Renal cortex interstitium (tissue), 11 donors: ENCODE results near the gene DSCAM. TPM values are rescaled to one million over a fixed set of nuclear protein-coding genes. Genes with fewer than 3 reads are reported as not detected.

Source experiments
- DNase-seq, 11 donors: peaks; one replicate each; pipeline ENCODE4 v3.0.0-alpha.2; 2013; ENCODE audit warnings: low read depth in 9 of 11, low spot score in 4 of 11; ENCODE audit errors: extremely low read depth in 1 of 11
- polyA plus RNA-seq, 3 donors: library from polyadenylated mRNA; unstranded; fragments of 120-200 nt; gene quantifications; one replicate each; pipeline ENCODE4 v1.2.1, GENCODE V29; 2013; ENCODE audit not compliant: insufficient read length in 3 of 3

Gene DSCAM
- polyA plus RNA-seq, 3 donors, result 0.11 TPM; not detected in 2

DNA sequence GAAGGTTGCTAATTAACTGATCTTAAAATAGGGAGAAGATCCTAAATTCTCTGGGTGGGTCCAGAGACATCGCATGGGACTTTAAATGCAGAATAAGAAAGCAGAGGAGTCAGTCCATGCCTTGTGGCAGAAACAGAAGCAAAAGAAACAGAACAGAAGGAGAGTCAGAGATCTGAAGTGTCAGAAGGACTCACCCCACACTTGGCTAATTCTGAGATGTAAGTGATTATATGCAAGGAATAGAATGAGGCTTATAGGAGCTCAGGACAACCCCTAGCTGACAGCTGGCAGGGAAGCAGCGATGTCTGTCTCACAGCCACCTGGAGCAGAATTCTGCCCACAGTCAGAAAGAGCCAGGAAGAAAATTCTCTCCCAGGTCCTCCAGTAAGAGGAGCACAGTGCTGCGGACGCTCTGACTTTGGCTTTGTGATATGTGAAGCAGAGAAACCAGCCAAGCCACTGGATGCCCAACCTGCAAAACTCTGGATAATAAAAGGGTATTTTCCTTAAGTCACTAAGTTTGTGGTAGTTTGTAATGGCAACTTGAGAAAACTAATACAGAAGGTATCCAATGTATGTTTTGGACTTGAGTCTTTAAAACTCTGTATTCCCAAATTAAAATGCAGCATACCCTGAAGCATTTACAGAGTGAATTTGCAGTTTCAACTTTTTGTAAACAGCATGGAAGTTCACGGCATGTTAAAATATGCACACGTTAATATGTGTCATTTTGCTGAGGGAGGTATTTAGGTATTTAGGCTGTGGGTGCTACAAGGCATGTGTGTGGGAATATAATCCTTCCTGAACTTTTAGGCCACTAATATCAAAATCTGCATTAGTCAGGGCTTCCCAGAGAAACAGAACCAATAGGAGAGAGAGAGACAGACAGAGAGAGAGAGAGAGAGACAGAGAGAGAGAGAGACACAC, 591.2 kb downstream of the DSCAM start:
- DNase-seq, result no peak

DNA sequence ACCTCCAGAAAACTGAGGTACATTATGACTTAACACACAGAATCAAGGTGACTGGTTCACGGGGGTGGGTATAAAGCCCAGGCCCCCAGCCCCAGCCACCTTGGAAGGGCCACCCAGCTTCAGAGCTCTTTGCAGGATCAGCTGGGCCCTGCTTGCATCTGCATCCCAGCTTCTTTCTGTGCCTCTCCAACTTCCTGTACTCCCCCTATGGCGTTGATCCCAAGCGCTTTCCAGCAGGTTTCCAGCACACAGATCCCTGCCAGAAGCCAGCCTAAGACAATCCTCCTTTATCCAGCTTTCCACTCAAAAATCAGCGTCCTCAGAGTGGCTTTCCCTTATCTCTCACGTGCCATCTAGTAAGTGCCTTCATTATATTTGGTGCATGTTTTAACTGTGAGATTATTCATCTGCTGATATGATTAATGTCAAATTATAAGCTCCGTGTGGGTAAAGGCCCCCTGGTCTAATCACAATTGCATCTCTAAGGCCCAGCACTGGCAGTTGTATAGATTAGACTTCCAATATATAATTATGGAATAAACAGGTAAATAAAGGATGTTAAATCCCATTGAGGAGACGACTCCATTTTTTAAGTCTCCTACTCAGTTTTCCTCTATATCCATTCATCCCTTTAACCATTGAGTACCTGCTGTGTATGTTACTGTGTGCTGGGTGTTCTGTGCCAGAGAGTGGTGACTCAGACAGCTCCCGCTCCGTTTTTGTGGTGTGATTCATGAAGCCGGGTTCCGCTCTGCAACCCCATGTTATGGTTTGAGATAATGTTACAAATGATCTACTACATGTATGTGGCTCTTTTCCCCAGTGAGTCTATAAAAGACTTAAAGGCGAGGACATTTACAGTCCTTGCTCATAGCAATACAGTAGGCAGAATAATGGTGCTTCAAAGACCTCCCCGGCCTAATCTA, 592.2 kb downstream of the DSCAM start:
- DNase-seq, result peak in 3 of 11 donors; percentile 4 to 23 (median 12)

DNA sequence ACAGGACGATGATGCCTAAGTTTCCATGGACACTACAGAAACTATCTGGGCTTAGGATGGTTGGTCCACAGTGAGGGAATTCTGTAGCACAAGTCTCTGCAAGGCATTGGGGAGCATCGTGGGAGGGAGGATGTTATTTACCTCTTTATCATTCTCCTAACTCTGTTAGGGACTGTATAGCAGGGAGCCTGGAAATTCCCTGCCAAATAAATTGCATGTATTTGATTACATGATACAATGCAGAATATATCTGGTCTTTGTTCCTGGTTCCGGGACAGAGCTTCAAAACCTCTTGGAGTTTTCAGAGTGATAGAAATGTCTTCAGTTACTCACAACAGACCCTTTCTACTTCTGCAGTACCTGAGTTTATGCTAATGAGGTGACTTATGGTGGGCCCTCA, 593.8 kb downstream of the DSCAM start:
- no peak for DNase-seq

- no peak for DNase-seq
Observed at GRCh38 chr21:40250514-40251294, 596.3 kb downstream of the DSCAM start.

DNA sequence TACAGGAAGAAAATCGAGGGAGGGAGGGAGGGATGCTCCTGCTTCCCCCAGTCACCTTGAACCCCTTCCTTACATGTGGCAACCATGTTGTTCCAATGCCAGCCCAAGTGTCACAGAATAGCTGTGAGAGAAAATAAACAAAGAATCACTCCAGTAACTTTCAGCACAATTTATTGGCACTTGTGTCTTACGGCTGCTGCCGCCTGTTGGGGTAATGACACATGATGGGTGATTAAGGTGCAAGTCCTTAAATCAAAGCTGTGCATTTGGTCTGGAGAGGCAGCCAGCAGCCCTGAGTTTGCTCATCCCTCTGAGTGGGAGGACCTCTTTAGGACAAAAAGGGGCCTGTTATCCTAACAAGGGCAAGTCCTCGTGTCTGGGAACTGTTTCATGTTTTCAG, 602.0 kb downstream of the DSCAM start:
- peak in 5 of 11 donors; percentile 5 to 48 (median 22) for DNase-seq

DNA sequence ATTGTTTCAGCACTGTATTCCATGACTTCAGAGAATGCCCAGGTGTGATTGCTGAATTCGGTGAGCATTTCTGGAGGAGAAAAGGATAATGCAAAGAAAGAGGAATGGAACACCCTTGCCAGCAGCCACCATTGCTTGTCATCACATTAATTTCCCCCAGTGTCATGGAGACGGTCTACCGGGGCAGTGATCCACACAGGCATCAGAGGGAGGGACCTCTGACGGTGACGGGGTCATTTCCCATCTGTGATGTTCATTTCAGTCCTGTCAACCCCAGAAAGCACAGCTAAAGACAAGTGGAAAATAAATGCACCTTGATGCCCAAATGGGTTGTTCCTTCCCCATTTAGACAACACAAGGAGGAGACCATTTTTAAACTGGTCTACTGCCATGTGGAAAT, 603.3 kb downstream of the DSCAM start:
- DNase-seq, result peak in 5 of 11 donors; percentile 8 to 41 (median 26)

GRCh38 chr21:40242586-40243265, 604.2 kb downstream of the DSCAM start:
- peak in 3 of 11 donors; percentile 2 to 32 (median 18) for DNase-seq

DNA sequence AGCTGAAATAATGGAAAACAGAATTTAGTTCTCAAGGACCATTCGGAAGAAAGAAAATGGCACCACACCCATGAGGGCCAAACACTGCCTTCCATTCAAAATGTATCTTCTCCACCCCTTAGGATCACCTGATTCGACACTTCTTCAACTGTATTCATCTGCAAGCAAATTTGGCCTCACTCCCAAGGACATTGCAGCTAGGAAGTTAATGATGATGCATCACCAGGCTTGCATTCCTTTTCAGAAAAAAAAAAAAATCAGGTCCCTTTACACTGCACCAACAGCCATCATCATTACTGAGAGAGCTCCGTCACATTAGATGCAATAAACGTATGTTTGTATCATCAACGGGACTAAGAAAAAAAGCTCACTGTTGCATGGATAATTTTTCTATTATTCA, 611.4 kb downstream of the DSCAM start:
- no peak for DNase-seq

DNA sequence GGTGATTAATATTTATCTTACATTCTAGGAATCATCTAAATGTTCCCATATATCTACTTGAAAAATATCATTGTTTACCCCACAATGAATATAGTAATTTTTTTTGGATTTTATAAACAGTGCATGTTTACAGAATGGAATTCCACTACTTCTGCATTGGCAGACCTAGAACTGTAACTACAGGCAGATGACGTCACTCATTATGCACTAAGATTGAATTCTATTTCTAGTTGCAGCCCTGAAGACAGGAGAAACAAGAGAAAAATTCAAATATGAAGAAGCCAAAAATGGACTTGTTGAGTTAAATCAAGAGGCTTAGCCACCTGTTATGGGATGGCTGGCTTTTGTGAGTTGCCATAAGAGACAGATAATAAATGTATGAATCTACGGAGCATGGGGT, 615.0 kb downstream of the DSCAM start:
- no peak for DNase-seq

- DNase-seq, result no peak
Observed at GRCh38 chr21:40227096-40227495, 619.9 kb downstream of the DSCAM start.

DNA sequence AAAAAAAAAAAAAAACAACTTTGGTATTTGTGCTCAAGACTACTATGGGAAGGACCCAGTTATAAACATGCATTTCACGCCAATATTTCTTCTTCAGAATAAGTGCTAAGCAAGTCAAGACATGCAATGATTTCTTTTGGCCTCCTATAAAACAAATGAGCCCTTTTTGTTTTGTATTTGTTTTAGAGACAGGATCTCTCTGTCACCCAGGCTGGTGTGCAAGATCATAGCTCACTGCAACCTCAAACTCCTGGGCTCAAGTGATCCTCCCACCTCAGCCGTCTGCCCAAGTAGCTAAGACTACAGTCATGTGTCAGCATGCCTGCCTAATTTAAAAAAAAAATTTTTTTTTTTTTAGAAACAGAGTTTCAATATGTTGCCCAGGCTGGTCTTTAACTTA, 631.0 kb downstream of the DSCAM start:
- no peak for DNase-seq

GRCh38 chr21:40210251-40210650, 636.7 kb downstream of the DSCAM start:
- DNase-seq, result no peak

DNA sequence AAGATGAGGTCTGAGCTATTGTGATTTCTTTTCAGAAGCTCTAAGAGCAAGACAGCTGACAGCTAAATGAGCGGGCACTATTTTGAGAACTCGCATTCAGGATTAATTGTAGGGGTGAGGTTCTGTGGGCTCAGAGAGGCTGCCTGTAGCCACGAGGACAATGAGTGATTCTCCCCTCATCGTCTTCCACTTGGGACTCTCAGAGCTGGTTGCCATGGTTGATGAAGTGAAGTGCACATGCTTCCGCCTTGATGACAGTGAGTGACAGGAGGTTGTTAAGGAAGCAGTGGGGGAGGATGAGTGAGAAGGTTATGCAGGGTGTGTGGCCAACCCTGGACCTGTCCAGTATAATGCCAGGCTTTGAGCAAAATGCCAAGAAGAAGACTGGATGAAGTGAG, 638.0 kb downstream of the DSCAM start:
- DNase-seq, result no peak

- no peak for DNase-seq
Observed at GRCh38 chr21:40208206-40208947, 638.6 kb downstream of the DSCAM start.

DNA sequence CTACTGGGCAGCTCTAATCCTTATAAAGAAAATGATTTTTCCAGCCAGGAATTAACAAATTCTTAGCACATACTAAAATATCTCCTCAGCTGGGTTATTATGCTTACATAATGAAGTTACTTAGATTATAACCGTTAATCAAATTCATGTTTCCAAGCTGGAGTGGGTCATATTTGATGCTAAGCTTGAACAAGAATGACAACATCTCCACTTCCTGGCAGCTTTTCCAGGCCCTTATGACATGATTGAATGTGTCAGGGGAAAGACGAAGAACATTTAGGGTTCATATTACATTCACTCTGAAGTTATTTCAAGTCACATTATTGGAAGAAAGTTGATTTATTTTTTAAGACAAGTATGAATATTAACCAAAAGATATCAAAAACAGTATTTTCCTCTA, 646.0 kb downstream of the DSCAM start:
- no peak for DNase-seq

DNA sequence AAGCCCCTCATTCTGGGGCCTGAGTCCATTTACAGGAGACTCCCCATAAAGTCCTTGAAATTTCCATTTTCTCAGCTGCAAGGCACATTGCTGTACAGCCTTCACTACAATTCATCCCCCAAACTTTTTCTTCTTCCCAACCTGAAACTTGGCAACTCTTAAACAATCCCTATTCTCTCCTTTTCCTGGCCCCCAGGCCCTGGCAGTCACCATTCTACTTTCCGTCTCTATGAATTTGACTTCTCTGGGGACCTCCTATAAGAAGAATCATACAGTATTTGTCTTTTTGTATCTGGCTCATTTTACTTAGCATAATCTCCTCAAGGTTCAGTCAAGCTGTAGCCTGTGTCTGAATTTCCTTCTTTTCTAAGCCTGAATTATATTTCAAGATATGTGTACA, 646.8 kb downstream of the DSCAM start:
- no peak for DNase-seq

GRCh38 chr21:40194185-40194980, 652.6 kb downstream of the DSCAM start:
- no peak for DNase-seq
